ENCODE measurements around the gene GORASP1. TPM values are rescaled to one million over a fixed set of nuclear protein-coding genes. Genes with fewer than 3 reads are reported as not detected.
"Not testable (repeated sequence)": the region's sequence is repeated elsewhere in the genome, so short reads cannot be mapped to it uniquely, and the experiment has no call there.

The GORASP1 gene
- total RNA-seq, 1 experiment from 2014 or later = 39.7 TPM

- no peak for DNase-seq (ENCODE audit: low read depth in 1 of 2, low spot score in 2 of 2)
- no peak overlapping the region for H3K27ac ChIP-seq
- H3K9me3 ChIP-seq (replicated peaks) = no peaks in the 10 kb centered on the region
- H3K36me3 ChIP-seq = peaks cover 9% of the 10 kb centered on the region; the same call in 1 of the 2 replicates
- no peak overlapping the region for H3K4me3 ChIP-seq
- H3K27me3 ChIP-seq (replicated peaks) = no peaks in the 10 kb centered on the region
- 0 out of 2 replicates have a peak, but pooled peaks cover 3% of the 10 kb centered on the region for H3K4me1 ChIP-seq (replicated peaks)
Observed at GRCh38 chr3:39068556-39068955, 38.9 kb downstream of the GORASP1 start.

DNA sequence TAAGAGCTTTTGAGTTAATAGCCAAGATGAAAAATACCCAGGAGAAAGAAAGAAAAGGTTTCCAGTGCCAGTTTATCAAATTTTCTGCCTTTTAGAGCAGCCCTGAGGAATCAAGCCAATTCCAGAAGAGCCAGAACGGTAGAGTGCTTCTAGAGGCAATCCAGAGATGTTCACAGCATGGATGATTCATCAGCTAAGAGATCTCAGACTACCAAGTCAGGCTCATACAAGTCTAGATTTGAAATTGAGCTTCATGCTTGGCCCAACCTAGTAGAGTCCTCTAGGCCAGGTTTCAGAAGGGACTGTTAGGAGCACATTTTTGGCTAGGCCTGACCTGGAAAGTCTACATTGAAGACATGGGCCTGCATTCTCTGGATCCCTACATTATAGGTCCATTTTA, 40.1 kb downstream of the GORASP1 start:
- Histone ChIP-seq H3K4me3 (no peak overlapping the region), H3K27ac (no peak overlapping the region), H3K4me1 (replicated peaks) (0 out of 2 replicates have a peak, but pooled peaks cover 3% of the 10 kb centered on the region), H3K9me3 (replicated peaks) (no peaks in the 10 kb centered on the region), H3K36me3 (peaks cover 9% of the 10 kb centered on the region; the same call in 1 of the 2 replicates), H3K27me3 (replicated peaks) (no peaks in the 10 kb centered on the region)
- DNase-seq (ENCODE audit: low read depth in 1 of 2, low spot score in 2 of 2) = no peak

GRCh38 chr3:39065197-39065596, 42.2 kb downstream of the GORASP1 start:
- H3K27ac ChIP-seq = no peak overlapping the region; the same call in 1 of the 2 replicates
- peak in 1 of 2 experiments; percentile 7 for DNase-seq (ENCODE audit: low read depth in 1 of 2, low spot score in 2 of 2)

GRCh38 chr3:39064646-39065045, 42.8 kb downstream of the GORASP1 start:
- Histone ChIP-seq H3K4me1 (replicated peaks) (0 out of 2 replicates have a peak, but pooled peaks cover 3% of the 10 kb centered on the region), H3K4me3 (no peak overlapping the region), H3K27me3 (replicated peaks) (no peaks in the 10 kb centered on the region), H3K9me3 (replicated peaks) (no peaks in the 10 kb centered on the region), H3K36me3 (peaks cover 9% of the 10 kb centered on the region; the same call in 1 of the 2 replicates), H3K27ac (no peak overlapping the region; the same call in 1 of the 2 replicates)
- no peak for DNase-seq (ENCODE audit: low read depth in 1 of 2, low spot score in 2 of 2)

More at GRCh38 chr3:39065197-39065596, 42.2 kb downstream of the GORASP1 start:
- H3K4me1 ChIP-seq (replicated peaks) = 0 out of 2 replicates have a peak, but pooled peaks cover 3% of the 10 kb centered on the region
- no peaks in the 10 kb centered on the region for H3K9me3 ChIP-seq (replicated peaks)
- peaks cover 9% of the 10 kb centered on the region; the same call in 1 of the 2 replicates for H3K36me3 ChIP-seq
- no peak overlapping the region for H3K4me3 ChIP-seq
- H3K27me3 ChIP-seq (replicated peaks) = no peaks in the 10 kb centered on the region

- no peak for DNase-seq (ENCODE audit: low read depth in 1 of 2, low spot score in 2 of 2)
- no peak overlapping the region for H3K27ac ChIP-seq
- H3K36me3 ChIP-seq = 0 out of 2 replicates have a peak, but pooled peaks cover 6% of the 10 kb centered on the region
- no peaks in the 10 kb centered on the region for H3K9me3 ChIP-seq (replicated peaks)
- H3K4me1 ChIP-seq (replicated peaks) = 0 out of 2 replicates have a peak, but pooled peaks cover 3% of the 10 kb centered on the region
- no peak overlapping the region for H3K4me3 ChIP-seq
- H3K27me3 ChIP-seq (replicated peaks) = no peaks in the 10 kb centered on the region
Observed at GRCh38 chr3:39063143-39063542, 44.3 kb downstream of the GORASP1 start.

- Histone ChIP-seq H3K27me3 (replicated peaks) (no peaks in the 10 kb centered on the region), H3K27ac (no peak overlapping the region), H3K36me3 (0 out of 2 replicates have a peak, but pooled peaks cover 4% of the 10 kb centered on the region), H3K4me3 (no peak overlapping the region), H3K4me1 (replicated peaks) (0 out of 2 replicates have a peak, but pooled peaks cover 3% of the 10 kb centered on the region), H3K9me3 (replicated peaks) (no peaks in the 10 kb centered on the region)
- no peak for DNase-seq (ENCODE audit: low read depth in 1 of 2, low spot score in 2 of 2)
Observed at GRCh38 chr3:39062180-39062579, 45.2 kb downstream of the GORASP1 start.

DNA sequence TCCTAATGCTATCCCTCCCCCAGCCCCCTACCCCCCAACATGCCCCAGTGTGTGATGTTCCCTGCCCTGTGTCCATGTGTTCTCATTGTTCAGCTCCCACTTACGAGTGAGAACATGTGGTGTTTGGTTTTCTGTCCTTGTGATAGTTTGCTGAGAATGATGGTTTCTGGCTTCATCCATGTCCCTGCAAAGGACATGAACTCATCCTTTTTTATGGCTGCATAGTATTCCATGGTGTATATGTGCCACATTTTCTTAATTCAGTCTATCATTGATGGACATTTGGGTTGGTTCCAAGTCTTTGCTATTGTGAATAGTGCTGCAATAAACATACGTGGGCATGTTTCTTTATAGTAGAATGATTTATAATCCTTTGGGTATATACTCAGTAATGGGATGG, 46.2 kb downstream of the GORASP1 start:
- not testable (repeated sequence) for DNase-seq (ENCODE audit: low read depth in 1 of 2, low spot score in 2 of 2); H3K4me1 ChIP-seq (replicated peaks); H3K4me3 ChIP-seq

DNA sequence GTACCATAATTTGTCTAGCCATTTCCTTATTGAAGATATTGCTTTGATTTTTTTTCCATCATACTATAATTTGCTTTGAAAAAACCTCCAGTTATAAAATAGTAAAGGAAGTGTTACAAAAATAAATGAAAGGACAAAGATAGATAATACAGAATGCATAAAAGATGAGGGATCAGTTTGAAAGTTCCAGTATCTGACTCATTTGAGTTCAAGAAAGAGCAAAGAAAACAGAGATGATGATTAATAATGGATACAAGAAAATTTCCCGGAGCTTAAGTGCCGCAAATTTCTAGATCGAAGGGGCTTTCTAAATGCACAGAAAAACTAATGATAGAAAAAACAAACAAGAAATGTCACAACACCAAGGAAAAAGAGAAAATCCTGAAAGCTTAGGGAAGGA, 51.3 kb downstream of the GORASP1 start:
- no peak for DNase-seq (ENCODE audit: low read depth in 1 of 2, low spot score in 2 of 2)
- Histone ChIP-seq H3K4me3 (no peak overlapping the region), H3K27ac (no peak overlapping the region), H3K36me3 (peaks cover 9% of the 10 kb centered on the region; the same call in 1 of the 2 replicates), H3K9me3 (replicated peaks) (no peaks in the 10 kb centered on the region), H3K4me1 (replicated peaks) (peaks cover 16% of the 10 kb centered on the region), H3K27me3 (replicated peaks) (no peaks in the 10 kb centered on the region)

More for the DNA sequence above, 46.2 kb downstream of the GORASP1 start:
- not testable (repeated sequence) for H3K36me3 ChIP-seq; H3K27ac ChIP-seq; H3K27me3 ChIP-seq (replicated peaks); H3K9me3 ChIP-seq (replicated peaks)

DNA sequence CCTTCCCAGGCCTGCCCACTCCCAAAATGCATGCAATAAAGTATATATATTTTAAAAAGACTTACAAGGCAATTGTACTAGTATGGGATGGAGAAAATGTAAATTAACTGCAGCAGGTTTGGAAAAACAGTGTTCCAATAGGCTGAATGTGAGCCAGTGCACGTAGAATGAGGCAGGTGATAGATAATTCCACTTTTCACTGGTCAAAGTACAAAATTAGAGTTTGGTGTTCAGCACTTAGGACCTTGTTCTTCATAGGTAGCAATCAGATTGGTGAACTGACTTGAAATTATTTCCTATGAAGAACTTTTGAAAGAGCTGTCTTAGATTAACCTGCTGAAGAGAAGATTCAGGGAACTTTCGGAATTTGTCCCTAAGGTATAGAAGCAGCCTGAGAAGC, 53.7 kb downstream of the GORASP1 start:
- no peaks in the 10 kb centered on the region for H3K27me3 ChIP-seq (replicated peaks)

GRCh38 chr3:39052583-39052982, 54.8 kb downstream of the GORASP1 start:
- Histone ChIP-seq H3K36me3 (peaks cover 9% of the 10 kb centered on the region; the same call in 1 of the 2 replicates), H3K27ac (peak overlapping the region; percentile 88), H3K4me3 (peak overlapping the region; percentile 90), H3K9me3 (replicated peaks) (no peaks in the 10 kb centered on the region), H3K4me1 (replicated peaks) (peaks cover 17% of the 10 kb centered on the region), H3K27me3 (replicated peaks) (no peaks in the 10 kb centered on the region)
- DNase-seq (ENCODE audit: low read depth in 1 of 2, low spot score in 2 of 2) = no peak

More for the DNA sequence above, 53.7 kb downstream of the GORASP1 start:
- Histone ChIP-seq H3K9me3 (replicated peaks) (no peaks in the 10 kb centered on the region), H3K36me3 (peaks cover 9% of the 10 kb centered on the region; the same call in 1 of the 2 replicates), H3K4me1 (replicated peaks) (peaks cover 17% of the 10 kb centered on the region), H3K27ac (no peak overlapping the region), H3K4me3 (no peak overlapping the region)
- no peak for DNase-seq (ENCODE audit: low read depth in 1 of 2, low spot score in 2 of 2)

GRCh38 chr3:39051649-39052561, 55.5 kb downstream of the GORASP1 start, which contains the start of the genes SCN11A and WDR48:
Gene SCN11A (minus strand): TSS chr3:39051944. CDS start chr3:38950362, 101,582 bp downstream.
Gene WDR48 (plus strand): TSS chr3:39052016. CDS start chr3:39052026, 10 bp downstream.
- H3K27ac ChIP-seq = peak within 1 kb of the TSS; percentile 88
- H3K4me3 ChIP-seq = peak within 1 kb of the TSS; percentile 90
- peak; percentile 81 to 91 for DNase-seq (ENCODE audit: low read depth in 1 of 2, low spot score in 2 of 2)
- H3K36me3 ChIP-seq = peaks cover 9% of the 10 kb centered on the region; the same call in 1 of the 2 replicates
- H3K4me1 ChIP-seq (replicated peaks) = peaks cover 17% of the 10 kb centered on the region
- H3K9me3 ChIP-seq (replicated peaks) = no peaks in the 10 kb centered on the region
- no peaks in the 10 kb centered on the region for H3K27me3 ChIP-seq (replicated peaks)

- H3K36me3 ChIP-seq = peaks cover 9% of the 10 kb centered on the region; the same call in 1 of the 2 replicates
- H3K27ac ChIP-seq = no peak overlapping the region
- no peaks in the 10 kb centered on the region for H3K27me3 ChIP-seq (replicated peaks)
- no peak for DNase-seq (ENCODE audit: low read depth in 1 of 2, low spot score in 2 of 2)
- no peaks in the 10 kb centered on the region for H3K9me3 ChIP-seq (replicated peaks)
- peaks cover 14% of the 10 kb centered on the region for H3K4me1 ChIP-seq (replicated peaks)
- H3K4me3 ChIP-seq = no peak overlapping the region
Observed at GRCh38 chr3:39050029-39050428, 57.4 kb downstream of the GORASP1 start.

Measured in SJSA1 (cell line).